ENCODE data around the gene WASF2. TPM values are rescaled to one million over a fixed set of nuclear protein-coding genes. Genes with fewer than 3 reads are reported as not detected.

WASF2 gene
- total and polyA plus RNA-seq, 2 of the 4 experiments (the other 2 are of a cell fraction), result 7.9 to 45.4 TPM

DNA sequence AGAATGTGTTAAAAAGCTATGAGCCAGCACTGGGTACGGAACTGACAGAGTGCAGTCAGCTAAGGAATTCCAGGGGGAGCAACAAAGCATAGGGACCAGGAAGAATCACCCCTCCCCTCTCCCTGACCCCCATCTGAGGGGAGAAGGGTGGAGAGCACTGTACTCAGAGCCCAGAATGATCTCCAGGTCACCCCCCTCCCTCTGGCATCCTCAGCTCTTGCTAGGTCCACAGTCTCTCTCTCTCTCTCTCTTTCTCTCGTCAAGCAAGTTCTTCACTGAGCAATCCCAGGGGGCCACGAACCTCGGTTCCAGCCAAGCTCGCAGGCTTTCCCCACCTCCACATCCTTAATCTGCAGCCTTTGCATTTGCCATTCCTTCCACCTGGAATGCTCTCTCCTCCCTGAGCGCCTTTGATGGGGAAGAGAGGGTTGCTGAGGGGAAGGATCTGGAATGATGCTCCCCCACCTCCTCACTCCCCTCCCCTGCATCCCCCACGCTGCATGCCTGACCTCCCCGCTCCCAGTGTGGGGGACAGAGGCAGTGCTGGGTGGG is 6.7 kb upstream of the WASF2 start:
- Histone ChIP-seq H2AK5ac (ENCODE audit: low read depth, low read length) (0 out of 2 replicates have a peak overlapping the region, but pooled peaks have one; percentile 9), H3K4me3 (ENCODE audit: insufficient read depth, low read depth, low read length) (no peak overlapping the region), H3K9ac (ENCODE audit: low read depth, low read length) (no peak overlapping the region), H3K23ac (ENCODE audit: low read depth, low read length) (no peak overlapping the region), H3K4me2 (ENCODE audit: low read depth, low read length) (no peak overlapping the region), H3K4ac (ENCODE audit: low read depth, low read length) (no peak overlapping the region), H3K9me1 (ENCODE audit: insufficient read depth, low read length) (no peaks in the 10 kb centered on the region), H4K91ac (ENCODE audit: insufficient read depth, low read depth, low read length) (no peak overlapping the region), H3K56ac (ENCODE audit: extremely low read depth, insufficient read depth, low read length) (no peak overlapping the region), H3K4me1 (ENCODE audit: control insufficient read depth, insufficient read depth, low read length) (peaks cover 1% of the 10 kb centered on the region; the same call in 1 of the 2 replicates), H3K27ac (ENCODE audit: insufficient read depth, low read length) (no peak overlapping the region), H3K9me3 (ENCODE audit: control insufficient read depth, insufficient read depth, low read length) (no peaks in the 10 kb centered on the region), H3K14ac (replicated peaks; ENCODE audit: low read depth, low read length) (no peak overlapping the region), H3K79me1 (ENCODE audit: low read depth in 1 of 2, low read length in 2 of 2) (no peaks in the 10 kb centered on the region), H3K36me3 (ENCODE audit: control insufficient read depth, insufficient read depth, low read length) (no peaks in the 10 kb centered on the region), H4K5ac (ENCODE audit: low read depth, low read length) (no peak overlapping the region), H2AFZ (replicated peaks; ENCODE audit: low read length, poor library complexity) (peak overlapping the region; percentile 83), H2BK20ac (ENCODE audit: low read depth, low read length) (no peak overlapping the region), H3K18ac (ENCODE audit: low read depth, low read length) (no peak overlapping the region), H2BK15ac (ENCODE audit: low read depth, low read length) (no peak overlapping the region; the same call in 2 of the 3 replicates), H3K27me3 (ENCODE audit: control insufficient read depth, insufficient read depth, low read length) (no peaks in the 10 kb centered on the region), H2AK9ac (replicated peaks; ENCODE audit: low read depth, low read length, poor library complexity) (peak overlapping the region; percentile 51), H2BK120ac (ENCODE audit: low read depth, low read length) (no peak overlapping the region), H4K8ac (ENCODE audit: low read depth in 2 of 2, low read length in 2 of 2) (peak overlapping the region in 1 of 2 experiments; percentile 35; a peak in 1 of 4 replicates), H2BK5ac (ENCODE audit: low read depth, low read length, poor library complexity, severe bottlenecking) (no peak overlapping the region), H4K20me1 (ENCODE audit: insufficient read depth, low read length) (no peaks in the 10 kb centered on the region)
- intact Hi-C loops (cut with micrococcal nuclease), result no loop called here
- ChIA-PET CTCF (interaction anchor here (0.8 kb wide), 1 partner anchor 8 kb away, joined by 3 read pairs; no protein-coding TSS in a partner anchor), POLR2A (ENCODE audit: unreplicated experiment) (no interaction called here)
- DNase-seq (peak; percentile 51), ATAC-seq (ENCODE audit: low read depth) (peak; percentile 71)
- dilution Hi-C loops (cut with HindIII; ENCODE audit: low sequenced_read_pairs, unreplicated experiment), result no loop called here
- BruUV-seq (replicated peaks), result no TSS peak
- in situ Hi-C loops (cut with MboI; ENCODE audit: low sequenced_read_pairs), result no loop called here
- WGBS, 2 experiments (ENCODE audit: extremely low coverage in 2 of 2, insufficient read length in 1 of 2), result 17% methylated on average over 1 of the region's 8 CpGs; no CpG with 5 or more reads in 1 of the 2 experiments
- no peak for TF ChIP-seq CHD1 (IDR thresholded peaks at IDR 0.05; ENCODE audit: low read depth, low read length)
- TF ChIP-seq SMC3 (IDR thresholded peaks at IDR 0.05; ENCODE audit: low read depth, low read length), result no peak
- TF ChIP-seq, protein P1, sequence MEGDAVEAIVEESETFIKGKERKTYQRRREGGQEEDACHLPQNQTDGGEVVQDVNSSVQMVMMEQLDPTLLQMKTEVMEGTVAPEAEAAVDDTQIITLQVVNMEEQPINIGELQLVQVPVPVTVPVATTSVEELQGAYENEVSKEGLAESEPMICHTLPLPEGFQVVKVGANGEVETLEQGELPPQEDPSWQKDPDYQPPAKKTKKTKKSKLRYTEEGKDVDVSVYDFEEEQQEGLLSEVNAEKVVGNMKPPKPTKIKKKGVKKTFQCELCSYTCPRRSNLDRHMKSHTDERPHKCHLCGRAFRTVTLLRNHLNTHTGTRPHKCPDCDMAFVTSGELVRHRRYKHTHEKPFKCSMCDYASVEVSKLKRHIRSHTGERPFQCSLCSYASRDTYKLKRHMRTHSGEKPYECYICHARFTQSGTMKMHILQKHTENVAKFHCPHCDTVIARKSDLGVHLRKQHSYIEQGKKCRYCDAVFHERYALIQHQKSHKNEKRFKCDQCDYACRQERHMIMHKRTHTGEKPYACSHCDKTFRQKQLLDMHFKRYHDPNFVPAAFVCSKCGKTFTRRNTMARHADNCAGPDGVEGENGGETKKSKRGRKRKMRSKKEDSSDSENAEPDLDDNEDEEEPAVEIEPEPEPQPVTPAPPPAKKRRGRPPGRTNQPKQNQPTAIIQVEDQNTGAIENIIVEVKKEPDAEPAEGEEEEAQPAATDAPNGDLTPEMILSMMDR (conservative IDR thresholded peaks at IDR 0.05; ENCODE audit: low read depth, low read length), result peak; percentile 44
- TF ChIP-seq RAD21 (IDR thresholded peaks at IDR 0.05; ENCODE audit: low read length), result peak; percentile 43
